GM19395 (cell line): ENCODE results near the gene MTG2.

Source experiments
- ATAC-seq: cut with Tn5 transposase; IDR thresholded peaks from one replicate; pipeline ENCODE4 v1.9.1; 2021; ENCODE audit warnings: mild to moderate bottlenecking, moderate library complexity; ENCODE audit not compliant: unreplicated experiment

Gene MTG2

GRCh38 chr20:62217913-62218773, 35.3 kb downstream of the MTG2 start:
- no peak for ATAC-seq

- ATAC-seq: no peak
These were observed 36.5 kb downstream of the MTG2 start for GRCh38 chr20:62219101-62219991.

DNA sequence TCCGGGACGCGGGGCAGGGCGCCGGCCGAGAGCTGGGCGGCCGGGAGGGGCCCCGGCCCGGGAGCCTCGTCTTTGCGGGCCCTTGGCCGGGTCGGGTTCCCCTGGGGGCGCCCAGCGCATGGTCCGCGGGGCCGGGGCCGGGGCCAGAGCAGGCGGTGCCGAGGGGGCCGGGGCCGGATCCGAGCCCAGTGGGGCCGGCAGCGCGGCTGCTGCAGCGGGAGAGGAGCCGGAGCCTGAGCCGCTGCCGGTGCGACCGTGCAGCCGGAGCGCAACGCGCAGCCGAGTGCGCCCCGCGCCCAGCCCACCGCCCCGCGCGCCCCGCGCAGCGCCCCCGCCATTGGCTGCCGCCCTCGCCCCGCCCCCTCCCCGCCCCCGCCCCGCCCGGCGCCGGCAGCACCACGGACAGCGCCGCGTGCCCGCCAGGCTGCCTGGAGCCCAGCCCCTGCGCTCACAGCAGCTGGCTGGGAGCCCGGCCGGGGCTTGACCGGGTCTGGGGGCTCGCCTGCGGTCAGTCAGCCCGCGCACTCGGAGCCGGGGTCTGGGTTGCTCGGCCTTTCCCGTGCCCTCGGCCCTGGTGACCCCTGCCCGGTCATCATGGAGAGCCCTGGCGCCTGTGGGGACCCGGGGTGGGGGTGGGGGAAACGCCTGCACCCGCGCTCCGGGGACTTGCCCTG, 37.3 kb downstream of the MTG2 start, which contains the start of gene HRH3:
Gene HRH3 (minus strand): TSS at position 287 of the 674 bp plus-strand sequence. CDS start 308 bp downstream, outside the sequence.
- ATAC-seq: no peak

DNA sequence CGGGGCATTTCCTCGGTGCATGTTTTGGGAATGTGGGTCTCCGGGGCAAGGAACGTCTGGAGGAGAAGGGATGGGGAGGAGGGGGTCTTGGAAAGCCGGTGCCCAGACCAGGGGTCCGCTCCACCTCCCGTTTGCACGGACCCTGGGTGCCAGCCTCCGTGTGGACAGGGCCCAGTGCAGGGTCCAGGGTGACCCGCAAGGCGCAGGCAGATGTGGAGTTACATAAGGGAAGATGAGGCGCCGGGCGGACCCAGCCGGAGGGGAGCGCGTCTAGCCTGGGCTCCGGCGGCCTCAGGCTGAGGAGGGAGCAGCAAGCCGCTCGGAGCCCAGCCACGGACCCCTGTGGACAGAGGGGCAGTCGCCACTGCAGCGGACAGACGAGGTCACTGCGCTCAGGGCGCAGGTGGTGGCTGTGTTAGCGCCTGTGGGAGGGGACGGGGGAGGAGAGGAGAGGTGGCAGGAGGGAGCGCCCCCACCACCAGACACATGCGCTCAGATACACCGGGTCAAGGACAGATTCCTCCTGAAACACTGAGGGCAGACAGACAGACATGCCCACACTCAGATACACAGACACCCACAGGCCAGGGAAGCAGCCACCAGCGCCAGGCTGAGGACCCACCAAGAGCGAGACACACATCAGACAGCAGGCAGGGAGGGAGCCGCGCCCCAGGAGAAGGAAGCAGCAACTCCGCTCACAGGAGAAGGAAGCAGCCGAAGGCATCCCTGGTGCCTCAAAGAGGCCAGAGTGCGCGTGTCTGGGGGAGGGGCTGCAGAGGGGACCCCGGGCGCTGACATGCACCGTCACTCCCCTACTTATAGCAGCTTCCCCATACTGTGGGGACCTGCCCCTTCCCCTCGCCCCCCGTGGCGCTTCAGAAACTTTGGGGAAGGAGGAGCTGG, 38.1 kb downstream of the MTG2 start:
- ATAC-seq: no peak

GRCh38 chr20:62222266-62222850, 39.5 kb downstream of the MTG2 start:
- ATAC-seq: no peak

GRCh38 chr20:62222972-62223371, 40.1 kb downstream of the MTG2 start:
- ATAC-seq: no peak

DNA sequence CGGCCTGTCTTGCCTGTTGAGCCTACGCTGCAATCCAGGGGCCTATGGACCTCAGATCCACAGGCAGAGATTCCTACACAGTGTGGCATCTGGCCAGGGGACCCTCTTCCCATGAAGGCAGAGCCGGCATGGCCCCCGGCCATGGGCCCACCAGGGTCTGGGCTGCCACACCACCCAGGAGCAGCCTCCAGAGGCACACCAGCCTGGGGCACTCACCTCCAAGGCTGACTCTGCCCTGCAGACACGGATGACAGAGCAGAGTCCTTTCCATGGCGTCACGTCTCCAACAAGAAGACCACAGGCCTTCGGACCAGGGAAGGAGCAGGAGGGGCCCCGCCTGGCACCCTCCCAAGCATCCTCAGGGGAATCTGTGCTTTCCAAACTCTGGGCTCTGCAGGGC, 40.7 kb downstream of the MTG2 start:
- ATAC-seq: no peak

DNA sequence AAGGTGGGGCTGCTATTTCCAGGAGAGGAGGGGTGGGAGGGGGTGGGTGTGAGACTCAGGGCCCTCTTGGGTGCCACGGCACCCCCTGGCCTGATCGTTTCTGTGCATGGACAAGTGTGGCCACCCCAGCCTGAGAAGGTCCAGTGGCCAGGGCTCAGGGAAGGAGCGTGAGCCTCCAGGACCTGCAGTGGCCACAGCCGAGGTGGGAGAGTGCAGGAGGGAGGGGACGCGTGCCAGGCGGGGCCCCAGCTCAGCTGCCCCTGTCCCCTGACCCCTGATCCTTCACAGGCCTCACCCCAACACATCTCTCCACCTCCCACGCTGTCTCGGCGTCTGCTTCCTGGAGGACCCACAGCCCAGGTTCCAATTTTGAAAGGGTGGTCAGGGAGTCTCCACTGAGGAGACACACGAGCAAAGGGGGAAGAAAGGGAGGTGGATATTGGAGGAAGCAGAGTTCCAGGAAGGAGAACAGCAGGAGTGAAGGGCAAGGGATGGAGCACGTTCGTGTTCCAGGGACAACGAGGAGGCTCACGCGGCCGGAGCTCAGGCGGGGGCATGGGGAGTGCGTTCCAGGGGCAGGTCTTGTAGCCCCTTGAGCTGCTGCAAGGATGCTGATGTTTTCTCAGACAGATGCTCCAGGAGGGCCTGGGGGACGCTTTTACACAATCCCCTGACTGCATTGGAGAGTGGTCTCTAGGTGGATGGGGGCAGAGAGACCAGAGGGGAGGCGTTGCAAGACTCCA, 41.5 kb downstream of the MTG2 start:
- ATAC-seq: no peak

DNA sequence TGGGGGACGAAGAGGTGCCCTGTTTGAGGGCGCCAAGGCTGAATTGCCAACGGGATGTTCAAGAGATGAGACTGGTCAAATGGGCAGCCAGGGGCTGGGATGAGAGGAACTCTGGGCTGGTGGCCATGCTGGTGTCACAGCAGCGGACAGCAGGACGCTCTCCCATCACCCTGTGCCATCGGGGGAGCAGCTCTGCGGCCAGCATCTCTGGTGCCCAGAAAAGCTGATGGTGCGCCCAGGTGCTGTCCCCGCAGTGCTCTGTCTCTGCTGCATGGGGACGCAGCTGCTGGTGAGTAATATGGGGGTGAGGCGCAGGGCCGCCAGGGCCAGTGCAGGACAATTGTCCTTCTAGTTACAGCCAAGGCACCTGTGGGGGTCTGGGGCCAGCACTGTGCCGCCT, 42.2 kb downstream of the MTG2 start:
- no peak for ATAC-seq

- no peak for ATAC-seq
These were observed 43.2 kb downstream of the MTG2 start for GRCh38 chr20:62225820-62226635.

DNA sequence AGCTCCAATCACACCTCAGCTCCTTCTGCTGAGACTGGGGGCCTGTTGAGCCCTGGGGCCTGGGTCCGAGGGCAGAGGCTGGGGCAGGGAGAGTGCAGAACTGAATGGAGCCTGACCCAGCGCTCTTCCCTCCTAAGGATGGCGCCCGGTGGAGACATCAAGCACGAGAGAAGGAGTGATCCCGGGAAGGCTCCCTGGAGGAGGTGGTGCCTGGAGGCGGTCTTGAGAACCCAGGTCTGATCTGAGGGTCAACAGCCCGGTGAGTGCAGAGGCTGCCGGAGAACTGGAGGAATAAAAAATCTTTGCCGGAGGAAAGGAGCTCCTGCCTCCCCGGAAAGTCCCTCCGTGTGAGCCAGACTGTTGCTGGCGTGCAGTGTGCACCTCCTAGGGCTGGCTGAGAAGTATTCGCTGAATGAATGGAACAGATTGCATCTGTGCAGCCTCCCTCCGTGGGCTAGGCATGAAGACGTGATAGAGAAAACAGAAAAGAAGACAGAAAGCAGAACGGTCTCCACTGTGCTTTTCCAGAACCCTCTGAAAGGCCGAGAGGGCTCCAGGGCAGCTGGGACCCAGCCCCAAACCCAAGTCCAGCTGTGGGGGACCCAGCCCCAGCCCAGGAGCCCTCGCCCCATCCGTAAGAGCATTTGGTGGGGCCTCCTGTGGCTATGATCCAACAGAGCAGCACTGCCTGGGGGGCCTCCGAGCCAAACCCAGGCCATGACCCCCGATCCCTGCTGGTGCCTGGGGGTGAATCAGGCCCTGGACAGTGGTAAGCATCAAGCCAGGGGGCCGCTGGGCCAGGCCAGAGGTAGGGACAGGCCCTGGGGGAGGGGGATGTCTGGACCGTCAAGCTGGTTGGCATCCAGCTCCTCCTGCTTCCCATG, 44.1 kb downstream of the MTG2 start:
- ATAC-seq: no peak

DNA sequence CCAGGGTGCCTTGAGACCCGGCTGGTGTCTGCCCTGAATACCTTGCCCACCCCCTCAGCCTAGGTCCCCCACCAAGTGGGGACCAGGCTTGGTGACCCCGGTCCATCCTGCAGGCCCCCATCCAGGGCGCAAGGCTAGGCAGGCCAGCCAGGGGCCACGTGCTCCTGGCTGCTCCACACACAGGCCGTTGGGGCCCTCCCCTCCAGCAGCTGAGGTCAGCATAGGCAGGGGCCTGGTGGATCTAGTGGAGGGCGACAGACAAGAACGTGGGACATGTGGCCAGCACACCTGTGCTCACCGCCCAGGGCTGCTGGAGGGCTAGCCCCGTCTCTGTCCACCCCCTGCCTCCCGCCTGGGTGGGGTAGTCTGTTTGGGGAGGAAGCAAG, 44.8 kb downstream of the MTG2 start:
- no peak for ATAC-seq

- ATAC-seq: no peak
These were observed 45.4 kb downstream of the MTG2 start for GRCh38 chr20:62227977-62228958.

DNA sequence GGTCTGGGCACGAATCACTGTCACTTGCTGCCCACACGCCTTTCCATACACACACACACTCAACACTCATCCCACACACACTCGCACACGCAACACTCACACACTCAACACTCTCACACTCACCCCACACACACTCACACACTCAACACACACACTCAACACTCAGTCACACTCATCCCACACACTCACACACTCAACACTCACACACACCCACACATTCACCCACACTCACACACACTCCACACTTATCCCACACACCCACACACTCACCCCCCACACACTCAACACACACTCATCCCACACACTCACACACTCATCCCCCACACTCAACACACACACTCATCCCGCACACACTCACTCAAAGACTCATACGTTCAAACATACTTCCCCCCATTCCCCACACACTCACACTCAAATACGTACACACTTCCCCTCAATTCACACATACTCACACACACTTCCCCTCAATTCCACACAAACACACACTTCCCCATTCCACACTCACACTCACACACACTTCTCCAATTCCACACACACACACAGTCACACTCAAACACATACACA, 46.2 kb downstream of the MTG2 start:
- ATAC-seq: no peak

DNA sequence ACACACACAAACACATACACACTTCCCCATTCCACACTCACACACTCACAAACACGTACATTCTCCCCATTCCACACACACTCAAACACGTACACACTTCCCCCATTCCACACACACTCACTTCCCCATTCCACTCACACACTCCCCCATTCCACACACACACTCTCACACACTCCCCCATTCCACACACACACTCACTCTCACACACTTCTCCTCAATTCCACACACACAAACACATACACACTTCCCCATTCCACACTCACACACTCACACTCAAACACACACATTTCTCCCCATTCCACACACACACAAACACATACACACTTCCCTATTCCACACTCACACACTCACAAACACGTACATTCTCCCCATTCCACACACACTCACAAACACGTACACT, 46.8 kb downstream of the MTG2 start:
- ATAC-seq: no peak

- no peak for ATAC-seq
These were observed 47.4 kb downstream of the MTG2 start for GRCh38 chr20:62230276-62230675.
